Activated effector memory CD4-positive, alpha-beta T cell treated with anti-CD3 and anti-CD28 coated beads, Interleukin-2, amount 50 U/mL, for 16 hours (primary cell): Measurements from ENCODE around the gene PDGFC.
"Not testable (repeated sequence)": the region's sequence is repeated elsewhere in the genome, so short reads cannot be mapped to it uniquely, and the experiment has no call there.

Source experiments
- DNase-seq: peaks from one replicate; pipeline ENCODE4 v3.0.0-alpha.2; 2020

The PDGFC gene

GRCh38 chr4:156949373-156949814 is 22.2 kb downstream of the PDGFC start:
- DNase-seq, result no peak

GRCh38 chr4:156948738-156949137 is 22.9 kb downstream of the PDGFC start:
- DNase-seq, result no peak

GRCh38 chr4:156948133-156948532 is 23.5 kb downstream of the PDGFC start:
- DNase-seq, result no peak

GRCh38 chr4:156946516-156947424 is 24.8 kb downstream of the PDGFC start:
- DNase-seq, result no peak

GRCh38 chr4:156945532-156945931 is 26.1 kb downstream of the PDGFC start:
- DNase-seq, result no peak

- no peak for DNase-seq
These were observed 28.6 kb downstream of the PDGFC start for GRCh38 chr4:156942991-156943390.

GRCh38 chr4:156941940-156942548 is 29.6 kb downstream of the PDGFC start:
- DNase-seq, result no peak

GRCh38 chr4:156939801-156940200 is 31.8 kb downstream of the PDGFC start:
- no peak for DNase-seq

GRCh38 chr4:156939139-156939538 is 32.5 kb downstream of the PDGFC start:
- no peak for DNase-seq

GRCh38 chr4:156934259-156934635 is 37.4 kb downstream of the PDGFC start:
- no peak for DNase-seq

GRCh38 chr4:156933633-156934258 is 37.9 kb downstream of the PDGFC start:
- DNase-seq, result no peak

- DNase-seq, result not testable (repeated sequence)
These were observed 39.2 kb downstream of the PDGFC start for GRCh38 chr4:156932360-156932759.

- no peak for DNase-seq
These were observed 40.3 kb downstream of the PDGFC start for GRCh38 chr4:156931267-156931666.

GRCh38 chr4:156929386-156930105 is 42.1 kb downstream of the PDGFC start:
- no peak for DNase-seq

- no peak for DNase-seq
These were observed 46.8 kb downstream of the PDGFC start for GRCh38 chr4:156924774-156925315.

GRCh38 chr4:156923525-156923924 is 48.1 kb downstream of the PDGFC start:
- DNase-seq, result no peak

GRCh38 chr4:156915221-156915620 is 56.4 kb downstream of the PDGFC start:
- DNase-seq, result no peak

GRCh38 chr4:156913234-156913633 is 58.4 kb downstream of the PDGFC start:
- DNase-seq, result no peak

GRCh38 chr4:156909010-156909409 is 62.6 kb downstream of the PDGFC start:
- DNase-seq, result no peak

- DNase-seq, result no peak
These were observed 65.3 kb downstream of the PDGFC start for GRCh38 chr4:156906325-156906724.

- DNase-seq, result no peak
These were observed 69.7 kb downstream of the PDGFC start for GRCh38 chr4:156901871-156902270.

GRCh38 chr4:156898373-156899117 is 73.1 kb downstream of the PDGFC start:
- DNase-seq, result no peak
